ENCODE measurements around the gene RGS11.

The RGS11 gene

DNA sequence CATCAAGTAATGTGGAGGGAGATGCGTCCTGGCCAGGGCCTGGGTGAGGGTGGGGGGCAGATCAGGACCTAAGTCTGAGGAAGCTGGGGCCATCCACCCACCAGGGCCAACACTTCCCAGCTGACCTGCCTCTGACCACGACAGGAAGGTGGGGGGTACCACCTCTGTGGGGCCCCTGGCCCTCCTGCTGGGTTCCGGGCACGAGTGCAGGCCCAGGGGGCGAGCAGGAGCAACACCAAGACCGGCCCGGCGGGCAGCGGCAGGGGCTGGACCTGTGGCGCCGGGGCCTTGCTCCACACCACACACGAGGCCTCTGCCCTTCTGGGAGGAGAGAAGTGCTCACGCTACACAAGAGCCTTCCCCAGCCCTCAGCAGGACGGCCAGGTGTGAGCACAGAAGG, 20.5 kb upstream of the RGS11 start:
- DNase-seq, result no peak

DNA sequence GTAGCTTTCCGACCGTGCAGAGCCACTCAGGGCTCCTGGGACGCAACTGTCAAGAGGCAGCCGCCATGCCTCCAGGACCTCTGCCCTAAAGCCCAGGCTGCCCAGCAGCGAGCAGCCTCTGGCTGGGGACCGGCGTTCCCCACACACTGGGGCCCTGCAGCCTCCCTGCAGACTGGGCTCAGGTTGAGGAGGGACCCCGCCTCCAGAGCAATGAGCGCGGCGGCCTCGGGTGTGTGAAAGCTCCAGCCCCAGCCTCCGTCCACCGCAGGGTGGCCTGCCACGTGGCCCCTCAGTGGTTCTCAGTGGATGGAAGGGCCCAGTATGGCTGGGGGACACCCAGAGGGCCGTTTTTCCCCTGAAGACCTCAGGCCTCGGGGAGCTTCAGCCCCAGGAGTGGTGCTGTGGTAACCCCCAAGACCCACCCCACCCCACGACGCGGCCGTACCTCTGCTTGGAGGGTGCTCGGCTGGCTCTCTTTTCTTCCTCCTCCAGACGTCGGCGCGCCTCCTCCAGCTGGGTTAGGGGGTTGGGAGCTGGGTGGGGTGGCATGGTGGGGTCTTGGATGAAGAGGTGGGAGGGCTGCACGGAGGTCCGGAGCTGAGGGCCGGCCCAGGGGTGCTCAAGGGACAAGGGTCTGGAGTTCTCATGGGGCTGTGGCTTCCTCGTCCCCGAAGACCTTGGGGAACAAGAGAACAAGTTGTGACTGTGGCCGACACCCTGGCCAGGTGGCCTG, 17.5 kb upstream of the RGS11 start:
- DNase-seq, result no peak

DNA sequence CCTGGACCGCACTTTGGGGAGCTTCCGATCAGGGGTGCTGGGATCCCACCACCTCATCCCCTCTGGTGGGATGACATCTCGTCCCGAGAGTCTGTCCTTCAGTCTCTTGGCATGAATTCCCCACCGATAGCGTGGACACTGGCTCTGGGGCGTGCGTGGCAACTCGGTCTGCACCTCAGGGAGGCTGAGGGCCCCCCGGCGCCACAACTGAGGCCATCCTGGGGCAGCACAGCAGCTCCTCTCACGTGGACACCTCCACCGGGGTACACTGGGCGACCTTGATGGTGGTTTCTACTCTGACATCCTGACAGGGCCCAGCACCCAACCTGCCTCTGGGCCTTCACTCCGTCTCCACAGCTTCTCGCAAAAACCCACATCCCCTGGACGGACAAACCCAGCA, 15.8 kb upstream of the RGS11 start:
- DNase-seq, result no peak

DNA sequence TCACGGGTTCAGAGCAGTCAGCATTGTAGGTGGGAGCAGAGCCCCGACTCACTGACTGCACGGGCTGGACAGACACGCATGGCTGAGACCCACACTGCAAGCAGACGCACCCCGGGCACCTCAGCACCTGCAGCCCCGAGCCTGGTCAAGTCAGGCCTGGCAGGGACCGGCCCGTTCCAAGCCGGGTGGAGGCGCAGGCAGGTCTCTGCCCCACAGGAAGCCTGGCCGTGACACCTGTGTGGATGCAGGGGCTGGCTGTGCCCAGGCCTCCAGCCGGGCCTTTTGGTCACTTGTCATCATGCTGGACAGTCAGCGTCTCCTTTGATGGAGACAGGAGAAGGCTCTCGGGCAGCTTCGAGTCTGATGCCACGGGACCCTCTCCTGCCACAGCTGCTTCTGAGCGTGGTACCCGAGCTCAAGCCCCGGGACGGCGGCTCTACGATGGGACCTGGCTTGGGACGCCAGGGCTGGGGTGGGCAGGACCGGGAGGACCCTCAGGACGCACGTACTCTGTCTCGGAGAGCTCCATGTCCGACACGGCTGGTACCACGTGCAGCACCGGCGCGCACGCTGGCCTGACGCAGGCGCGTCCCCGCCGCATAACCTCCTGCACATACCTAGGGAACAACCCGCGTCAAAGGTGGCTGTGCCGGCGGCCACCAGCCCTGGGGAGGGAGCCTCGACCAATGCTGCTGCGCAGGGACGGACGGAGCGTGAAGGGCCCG, 15.1 kb upstream of the RGS11 start:
- no peak for DNase-seq

DNA sequence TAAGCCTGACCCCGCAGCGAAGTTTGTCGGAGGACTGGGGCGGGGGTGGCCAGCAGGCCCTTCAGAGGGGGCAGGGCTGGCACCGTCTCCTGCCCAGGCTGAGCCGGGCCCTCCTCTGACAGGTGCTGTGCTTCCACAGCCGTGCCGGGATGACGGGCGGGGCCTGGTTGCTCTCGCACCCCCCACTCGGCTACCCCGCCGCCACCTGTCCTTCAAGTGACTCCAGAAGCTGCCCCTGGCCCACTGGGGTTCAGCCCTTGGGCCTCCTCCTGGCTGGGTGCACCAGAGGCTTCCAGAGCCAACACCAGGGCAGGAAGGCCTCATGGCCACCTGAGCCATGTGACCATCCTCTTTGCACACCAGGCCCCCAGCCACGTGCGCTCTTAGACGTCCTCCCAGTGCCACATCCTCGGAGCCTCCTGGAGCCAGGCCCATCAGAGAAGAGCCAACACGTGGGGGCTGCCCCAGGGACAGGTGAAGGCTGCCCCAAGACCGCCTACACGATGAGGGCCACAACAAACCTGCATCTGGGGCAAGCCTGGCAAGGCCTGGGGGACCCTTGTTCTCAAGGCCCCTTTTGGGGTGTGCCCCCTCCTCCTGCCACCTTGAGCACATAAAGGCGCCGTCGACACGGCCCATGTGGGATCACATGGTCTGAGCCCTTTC, 14.4 kb upstream of the RGS11 start:
- DNase-seq, result no peak

DNA sequence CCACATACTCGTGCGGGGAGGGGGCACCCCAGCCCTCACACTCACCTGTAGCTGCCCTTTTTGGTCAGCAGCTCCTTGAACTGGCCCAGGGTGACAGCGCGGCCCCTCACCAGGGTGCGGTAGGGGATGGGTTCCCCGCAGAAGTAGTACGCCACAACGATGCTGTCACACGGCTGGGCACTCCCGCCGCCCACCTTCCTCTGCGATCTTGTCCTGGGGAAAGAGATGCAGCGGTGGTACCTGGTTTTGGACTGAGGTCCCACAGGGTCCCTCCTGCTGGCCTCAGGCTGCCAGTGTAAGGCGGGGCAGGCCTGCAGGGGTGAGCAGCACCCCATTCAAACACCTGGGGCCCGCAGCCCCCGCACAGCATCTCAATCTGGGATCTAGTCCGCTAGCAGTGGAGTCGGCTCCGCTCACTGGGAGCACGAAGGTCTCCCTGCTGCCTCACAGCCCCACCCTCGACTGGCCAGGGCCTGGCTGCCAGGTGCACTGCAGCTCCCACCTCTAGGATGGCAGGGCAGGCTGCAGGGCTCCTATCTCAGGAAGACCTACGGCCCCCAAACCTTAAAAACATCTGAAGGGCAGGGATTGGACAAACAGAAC, 13.8 kb upstream of the RGS11 start:
- DNase-seq, result no peak

DNA sequence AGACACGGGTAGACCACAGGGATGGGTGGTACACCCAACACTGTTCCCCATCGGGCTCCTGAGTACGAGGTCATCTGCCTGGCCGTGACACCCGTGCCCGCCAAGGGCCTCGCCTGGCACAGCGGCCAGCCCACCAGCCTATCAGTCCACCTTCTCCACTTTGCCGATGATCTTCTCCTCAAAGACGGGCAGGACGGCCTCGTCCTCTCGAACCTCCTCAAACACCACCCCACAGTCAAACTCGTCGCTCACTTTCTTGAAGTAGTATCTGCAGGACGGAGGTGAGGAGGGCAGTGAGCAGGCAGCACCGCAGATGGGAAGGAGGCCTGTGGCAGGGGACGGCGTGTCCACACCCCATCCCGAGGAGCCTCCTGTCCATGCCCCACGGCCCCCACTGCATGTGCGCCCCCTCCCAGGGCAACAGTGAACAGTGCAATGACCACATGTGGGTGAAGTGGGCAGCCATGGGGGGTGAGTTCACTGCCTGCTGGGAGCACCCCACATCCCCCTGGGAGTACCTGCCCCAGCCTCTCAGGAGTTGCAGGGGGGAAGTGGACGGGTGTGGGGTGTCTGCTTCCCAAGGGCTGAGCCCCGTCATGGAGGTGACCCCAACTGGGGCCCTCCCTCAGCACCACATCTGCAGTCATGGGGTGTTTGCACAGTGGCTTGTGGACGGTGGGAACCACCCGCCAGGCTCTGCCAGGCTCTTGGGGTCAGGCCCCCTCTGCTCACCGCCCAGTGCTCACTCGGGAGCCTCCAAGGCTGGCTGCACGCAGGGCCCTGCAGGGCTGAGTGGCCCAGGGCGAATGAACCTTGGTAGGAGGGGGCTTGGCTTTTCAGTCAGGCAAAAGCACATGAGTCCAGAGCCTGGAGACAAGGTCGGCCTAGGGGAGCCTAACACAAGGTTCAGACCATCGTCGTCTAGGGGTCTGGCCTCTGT, 12.5 kb upstream of the RGS11 start:
- no peak for DNase-seq

DNA sequence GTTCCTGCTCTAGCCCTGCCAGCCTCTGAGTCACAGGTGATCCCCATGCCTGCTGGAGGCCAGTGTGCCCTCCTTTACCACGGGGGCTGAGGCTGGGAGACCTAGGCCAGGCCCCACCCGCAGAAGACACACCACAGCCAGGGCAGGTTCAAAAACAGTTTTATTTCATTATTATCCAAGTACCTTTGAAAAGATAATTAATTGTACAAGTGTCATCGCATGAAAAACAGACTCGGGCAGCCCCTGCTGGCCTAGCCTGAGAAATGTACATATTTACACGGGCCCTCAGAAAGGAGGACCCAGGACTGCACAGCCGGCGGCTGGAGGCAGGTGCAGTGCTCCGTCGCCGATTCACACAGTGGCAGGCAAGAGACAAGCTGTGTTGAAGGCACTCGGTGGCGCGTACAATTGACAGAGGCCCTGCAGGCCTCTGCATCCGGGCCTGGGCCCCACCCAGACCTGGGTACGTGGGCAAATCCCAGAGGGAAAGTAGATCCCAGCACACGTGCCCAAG, 11.6 kb upstream of the RGS11 start:
- no peak for DNase-seq

DNA sequence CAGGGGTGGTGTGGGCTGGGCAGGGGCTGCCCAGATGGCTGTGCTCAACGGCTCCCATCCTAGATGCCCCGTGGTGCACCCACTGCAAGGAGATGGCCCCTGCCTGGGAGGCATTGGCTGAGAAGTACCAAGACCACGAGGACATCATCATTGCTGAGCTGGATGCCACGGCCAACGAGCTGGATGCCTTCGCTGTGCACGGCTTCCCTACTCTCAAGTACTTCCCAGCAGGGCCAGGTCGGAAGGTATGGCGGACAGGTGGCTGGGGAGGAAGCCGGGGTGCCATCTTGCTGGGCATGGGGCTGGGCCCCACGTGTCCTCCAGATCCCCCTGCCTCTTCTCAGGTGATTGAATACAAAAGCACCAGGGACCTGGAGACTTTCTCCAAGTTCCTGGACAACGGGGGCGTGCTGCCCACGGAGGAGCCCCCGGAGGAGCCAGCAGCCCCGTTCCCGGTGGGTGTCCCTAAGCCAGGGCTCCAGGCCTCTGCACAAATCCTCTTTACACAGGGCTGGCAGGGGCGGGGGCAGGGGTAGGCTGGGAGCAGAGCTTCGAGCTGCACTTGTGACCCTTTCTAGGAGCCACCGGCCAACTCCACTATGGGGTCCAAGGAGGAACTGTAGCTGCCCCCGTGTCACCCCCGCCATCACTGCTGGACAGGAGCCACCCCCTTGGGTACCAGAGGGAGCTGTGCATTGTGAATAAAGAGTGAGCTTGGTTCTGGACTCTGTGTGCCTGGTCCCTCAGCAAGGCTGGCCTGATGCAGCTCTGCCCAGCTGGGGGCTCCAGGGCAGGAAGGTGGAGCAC, 10.9 kb upstream of the RGS11 start:
- DNase-seq, result no peak

DNA sequence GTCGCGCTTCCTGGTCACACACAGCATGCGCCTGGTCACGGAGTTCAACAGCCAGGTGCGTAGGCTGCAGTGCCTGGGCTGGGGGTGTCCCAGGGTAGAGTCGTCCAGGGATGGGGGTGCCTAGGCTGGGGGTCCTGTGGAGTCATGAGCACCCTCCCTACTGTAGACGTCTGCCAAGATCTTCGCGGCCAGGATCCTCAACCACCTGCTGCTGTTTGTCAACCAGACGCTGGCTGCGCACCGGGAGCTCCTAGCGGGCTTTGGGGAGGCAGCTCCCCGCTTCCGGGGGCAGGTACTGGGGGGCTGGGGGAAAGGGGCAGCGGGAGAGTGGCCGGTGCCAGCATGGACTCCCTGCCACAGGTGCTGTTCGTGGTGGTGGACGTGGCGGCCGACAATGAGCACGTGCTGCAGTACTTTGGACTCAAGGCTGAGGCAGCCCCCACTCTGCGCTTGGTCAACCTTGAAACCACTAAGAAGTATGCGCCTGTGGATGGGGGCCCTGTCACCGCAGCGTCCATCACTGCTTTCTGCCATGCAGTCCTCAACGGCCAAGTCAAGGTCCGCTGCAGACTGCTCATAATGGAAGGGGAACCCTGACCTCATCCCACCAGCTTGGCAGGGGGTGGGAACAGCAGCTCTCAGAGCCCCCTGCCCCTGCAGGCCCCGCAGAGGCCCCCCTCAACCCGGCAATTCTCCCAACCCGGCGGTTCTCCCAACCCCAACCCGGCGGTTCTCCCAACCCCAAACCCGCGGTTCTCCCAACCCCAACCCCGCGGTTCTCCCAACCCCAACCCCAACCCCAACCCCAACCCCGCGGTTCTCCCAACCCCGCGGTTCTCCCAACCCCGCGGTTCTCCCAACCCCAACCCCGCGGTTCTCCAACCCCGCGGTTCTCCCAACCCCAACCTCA, 9.7 kb upstream of the RGS11 start:
- DNase-seq, result no peak

DNA sequence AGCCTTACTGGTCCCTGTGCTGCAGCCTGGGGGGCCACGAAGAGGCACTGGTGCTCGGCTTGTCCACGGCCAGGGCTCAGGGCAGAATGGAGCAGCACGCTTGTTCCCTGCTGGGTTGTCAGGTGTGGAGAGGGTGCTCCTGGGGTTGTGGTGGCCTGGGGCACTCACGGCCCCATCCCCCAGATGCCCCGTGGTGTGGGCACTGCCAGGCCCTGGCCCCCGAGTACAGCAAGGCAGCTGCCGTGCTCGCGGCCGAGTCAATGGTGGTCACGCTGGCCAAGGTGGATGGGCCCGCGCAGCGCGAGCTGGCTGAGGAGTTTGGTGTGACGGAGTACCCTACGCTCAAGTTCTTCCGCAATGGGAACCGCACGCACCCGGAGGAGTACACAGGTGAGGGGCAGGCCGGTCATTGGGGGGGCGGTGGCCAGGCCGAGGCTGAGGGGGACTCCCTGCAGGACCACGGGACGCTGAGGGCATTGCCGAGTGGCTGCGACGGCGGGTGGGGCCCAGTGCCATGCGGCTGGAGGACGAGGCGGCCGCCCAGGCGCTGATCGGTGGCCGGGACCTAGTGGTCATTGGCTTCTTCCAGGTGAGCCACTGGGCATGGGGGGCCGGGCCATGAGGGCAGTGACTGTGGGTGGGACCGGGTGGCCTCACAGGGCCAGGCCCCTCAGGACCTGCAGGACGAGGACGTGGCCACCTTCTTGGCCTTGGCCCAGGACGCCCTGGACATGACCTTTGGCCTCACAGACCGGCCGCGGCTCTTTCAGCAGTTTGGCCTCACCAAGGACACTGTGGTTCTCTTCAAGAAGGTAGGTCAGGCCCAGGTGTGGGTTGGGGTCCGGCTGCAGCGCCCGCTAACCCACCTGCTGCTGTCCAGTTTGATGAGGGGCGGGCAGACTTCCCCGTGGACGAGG, 8.7 kb upstream of the RGS11 start:
- DNase-seq, result no peak

DNA sequence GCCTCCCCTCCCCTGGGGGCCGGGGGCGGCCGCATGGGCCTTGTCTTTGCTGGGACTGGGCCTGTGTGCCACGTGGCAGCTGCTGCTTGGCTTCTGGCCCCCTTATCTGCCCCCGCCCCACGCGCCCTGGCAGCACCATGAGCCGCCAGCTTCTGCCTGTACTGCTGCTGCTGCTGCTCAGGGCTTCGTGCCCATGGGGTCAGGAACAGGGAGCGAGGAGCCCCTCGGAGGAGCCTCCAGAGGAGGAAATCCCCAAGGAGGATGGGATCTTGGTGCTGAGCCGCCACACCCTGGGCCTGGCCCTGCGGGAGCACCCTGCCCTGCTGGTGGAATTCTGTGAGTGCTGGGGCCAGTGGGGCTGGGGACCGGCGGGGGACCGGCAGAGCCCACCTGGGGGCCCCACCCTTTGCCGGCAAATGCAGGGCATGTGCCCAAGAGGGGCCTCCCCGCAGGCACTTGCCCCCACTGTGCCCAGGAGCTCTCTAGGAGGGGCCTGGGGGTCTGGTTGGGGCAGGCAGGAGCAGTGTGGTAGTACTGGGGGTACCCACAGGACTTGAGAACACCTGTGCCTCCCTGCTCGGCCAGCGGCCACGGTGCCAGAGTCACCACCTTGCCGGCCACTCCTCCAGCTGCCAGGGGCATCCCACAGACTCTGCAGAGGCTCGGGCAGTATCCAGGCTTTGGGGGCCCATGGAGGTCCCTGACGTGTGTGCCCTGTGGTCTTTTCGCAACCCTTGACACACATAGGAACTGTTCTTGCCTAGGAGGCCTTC, 7.5 kb upstream of the RGS11 start, which contains the start of gene PDIA2:
Gene PDIA2 (plus strand): TSS at position 132 of the 773 bp plus-strand sequence. CDS start 6 bp downstream, at position 138.
- DNase-seq, result no peak

DNA sequence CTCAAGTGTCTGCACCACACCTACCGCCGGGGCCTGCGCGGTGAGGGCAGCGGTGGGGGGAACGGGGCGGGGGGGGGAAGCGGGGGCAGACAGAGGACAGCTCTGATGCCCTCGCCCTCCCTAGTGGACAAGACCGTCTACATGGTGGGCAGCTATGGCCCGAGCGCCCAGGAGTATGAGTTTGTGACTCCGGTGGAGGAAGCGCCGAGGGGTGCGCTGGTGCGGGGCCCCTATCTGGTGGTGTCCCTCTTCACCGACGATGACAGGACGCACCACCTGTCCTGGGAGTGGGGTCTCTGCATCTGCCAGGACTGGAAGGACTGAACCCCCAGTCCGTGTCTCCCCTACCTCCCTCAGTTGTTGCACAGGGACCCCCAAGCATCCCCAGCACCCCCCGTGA, 6.7 kb upstream of the RGS11 start:
- no peak for DNase-seq

DNA sequence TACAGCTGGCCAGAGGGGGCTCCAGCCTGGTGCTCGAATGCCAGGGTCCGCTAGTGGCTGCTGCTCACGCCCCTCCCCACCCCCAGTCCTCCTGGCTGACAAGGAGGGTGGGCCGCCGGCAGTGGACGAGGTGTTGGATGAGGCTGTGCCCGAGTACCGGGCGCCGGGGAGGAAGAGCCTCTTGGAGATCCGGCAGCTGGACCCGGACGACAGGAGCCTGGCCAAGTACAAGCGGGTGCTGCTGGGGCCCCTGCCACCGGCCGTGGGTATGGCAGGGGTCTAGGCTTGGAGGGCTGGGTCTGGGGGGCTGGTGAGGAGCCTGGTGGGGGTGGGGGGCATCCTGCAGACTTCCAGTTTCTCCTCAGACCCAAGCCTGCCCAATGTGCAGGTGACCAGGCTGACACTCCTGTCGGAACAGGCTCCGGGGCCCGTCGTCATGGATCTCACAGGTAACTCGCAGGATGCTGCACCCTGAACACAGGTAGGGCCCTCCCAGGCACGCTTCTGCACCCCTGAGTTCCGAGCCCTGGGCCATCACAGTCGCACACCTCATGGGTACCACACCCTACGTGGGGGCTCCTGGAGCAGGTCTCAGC, 6.0 kb upstream of the RGS11 start:
- no peak for DNase-seq

DNA sequence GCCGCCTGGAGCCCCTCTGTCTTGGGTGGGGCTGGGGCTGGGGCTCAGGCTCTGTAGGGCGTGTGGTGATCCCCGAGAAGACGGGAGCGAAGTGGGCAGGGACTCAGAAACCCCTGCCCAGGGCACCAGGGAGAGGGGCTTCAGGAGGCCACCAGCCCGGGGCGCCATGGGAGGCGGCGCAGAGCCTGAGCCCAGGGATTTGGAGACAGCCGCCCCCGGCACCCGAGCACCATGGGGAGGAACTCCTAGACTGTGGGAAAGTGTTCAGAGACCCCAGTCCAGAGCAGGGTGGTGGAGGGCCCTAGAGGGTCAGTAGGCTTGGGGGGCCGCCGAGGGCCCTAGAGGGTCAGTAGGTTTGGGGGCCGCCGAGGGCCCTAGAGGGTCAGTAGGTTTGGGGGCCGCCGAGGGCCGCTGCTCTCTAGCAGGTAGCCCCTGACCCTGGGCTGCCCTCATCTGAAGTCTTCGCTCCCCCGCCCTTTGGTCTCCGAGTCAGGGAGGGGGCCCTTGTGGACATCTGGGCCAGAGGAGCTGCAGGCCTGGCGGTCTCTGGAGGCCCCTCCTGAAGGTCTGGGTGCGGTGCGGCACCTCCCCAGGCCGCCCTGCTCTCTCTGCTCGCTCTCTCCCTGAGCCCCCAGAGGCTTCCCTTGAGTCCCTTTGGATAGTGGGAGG, 5.4 kb upstream of the RGS11 start:
- peak in 1 of 2 experiments; percentile 32 for DNase-seq

DNA sequence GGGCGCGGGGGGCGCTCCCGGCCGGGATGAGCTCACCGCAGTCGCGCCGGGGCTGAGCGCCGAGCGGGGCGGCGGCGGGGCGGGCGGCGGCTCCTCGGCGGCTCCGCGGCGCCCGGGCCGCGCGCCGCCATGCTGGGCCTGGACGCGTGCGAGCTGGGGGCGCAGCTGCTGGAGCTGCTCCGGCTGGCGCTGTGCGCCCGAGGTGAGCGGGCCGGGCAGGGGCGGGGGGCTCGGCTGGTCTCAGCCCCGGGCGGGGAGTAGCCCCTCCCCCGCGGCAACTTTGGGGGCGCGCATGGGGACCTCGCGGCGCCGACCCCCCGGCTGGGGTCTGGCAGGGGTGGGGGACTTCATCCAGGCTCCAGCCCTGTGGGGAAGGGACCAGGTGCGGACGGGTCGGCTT, 4.8 kb upstream of the RGS11 start, which contains the start of gene ARHGDIG:
Gene ARHGDIG (plus strand): TSS at position 40 of the 400 bp plus-strand sequence. CDS start 90 bp downstream, at position 130.
- DNase-seq, result no peak

DNA sequence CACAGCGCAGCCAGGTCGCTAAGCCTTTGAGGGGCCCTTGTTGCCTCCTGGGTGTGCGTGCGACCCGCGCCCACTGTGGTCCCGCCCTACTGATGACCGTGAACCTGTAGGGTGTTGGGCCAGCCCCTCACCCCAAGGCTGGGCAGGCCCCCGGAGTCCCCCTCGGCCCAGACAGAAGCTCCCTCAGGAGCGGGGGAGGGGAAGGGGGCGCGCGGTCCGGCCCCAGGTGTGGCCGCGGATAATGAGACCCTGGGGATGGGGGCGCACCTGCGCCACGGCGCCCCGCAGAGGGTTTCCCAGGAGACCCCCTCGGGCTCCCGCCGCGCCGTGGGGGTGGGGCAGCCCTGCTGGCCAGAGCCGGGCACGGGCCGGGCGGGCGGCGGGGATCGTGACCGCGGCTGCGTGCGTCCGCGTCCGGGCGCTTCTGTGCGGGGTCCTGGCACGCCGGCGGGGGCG, 4.3 kb upstream of the RGS11 start:
- DNase-seq, result no peak
